Stimulated activated CD8-positive, alpha-beta memory T cell treated with anti-CD3 and anti-CD28 coated beads, Interleukin-12 subunit alpha, Interleukin-12 subunit beta, amount 100 ng/mL, for 1 hour (primary cell): ENCODE measurements around the gene MATN3.

ENCODE experiments used
- DNase-seq: peaks from one replicate; pipeline ENCODE4 v3.0.0-alpha.2; 2020; ENCODE audit warnings: low read depth

Gene MATN3

GRCh38 chr2:20035955-20036666 lies 23.6 kb upstream of the MATN3 start:
- no peak for DNase-seq

GRCh38 chr2:20034821-20035220 lies 22.4 kb upstream of the MATN3 start:
- no peak for DNase-seq

- DNase-seq, result no peak
Observed at GRCh38 chr2:20034218-20034617, 21.8 kb upstream of the MATN3 start.

GRCh38 chr2:20033322-20033721 lies 20.9 kb upstream of the MATN3 start:
- DNase-seq, result no peak

GRCh38 chr2:20030224-20030623 lies 17.8 kb upstream of the MATN3 start:
- no peak for DNase-seq

GRCh38 chr2:20027705-20028434 lies 15.4 kb upstream of the MATN3 start:
- DNase-seq, result no peak

GRCh38 chr2:20027260-20027677 lies 14.8 kb upstream of the MATN3 start:
- DNase-seq, result no peak

GRCh38 chr2:20025065-20025786 lies 12.8 kb upstream of the MATN3 start:
- DNase-seq, result no peak

- no peak for DNase-seq
Observed at GRCh38 chr2:20023688-20024087, 11.2 kb upstream of the MATN3 start.

- DNase-seq, result no peak
Observed at GRCh38 chr2:20021405-20022009, 9.0 kb upstream of the MATN3 start.

- no peak for DNase-seq
Observed at GRCh38 chr2:20019747-20020146, 7.3 kb upstream of the MATN3 start.

GRCh38 chr2:20018601-20019152 lies 6.2 kb upstream of the MATN3 start:
- DNase-seq, result no peak

- DNase-seq, result no peak
Observed at GRCh38 chr2:20016346-20016745, 3.9 kb upstream of the MATN3 start.

- no peak for DNase-seq
Observed at GRCh38 chr2:20015482-20016083, 3.1 kb upstream of the MATN3 start.

GRCh38 chr2:20013126-20013849 lies 820 bp upstream of the MATN3 start:
- DNase-seq, result no peak

- DNase-seq, result no peak
Observed at GRCh38 chr2:20012032-20012281, 511 bp downstream of the MATN3 start.

GRCh38 chr2:20011276-20012031 lies 1.0 kb downstream of the MATN3 start:
- no peak for DNase-seq

- no peak for DNase-seq
Observed at GRCh38 chr2:20008703-20009102, 3.8 kb downstream of the MATN3 start.

- DNase-seq, result no peak
Observed at GRCh38 chr2:20005891-20006470, 6.5 kb downstream of the MATN3 start.

- DNase-seq, result no peak
Observed at GRCh38 chr2:20005067-20005627, 7.3 kb downstream of the MATN3 start.
